Breast epithelium (tissue), 3 donors: ENCODE results near the gene PACSIN3.

Experiments
- CTCF ChIP-seq, 3 donors: fragments of 450-650 bp; IDR thresholded peaks; one replicate each; pipeline ENCODE4 v1.5.1; 2016 to 2017; ENCODE audit warnings: antibody characterized with exemption in 3 of 3, mild to moderate bottlenecking in 3 of 3, moderate library complexity in 3 of 3
- POLR2A ChIP-seq: fragments of 450-650 bp; IDR thresholded peaks from one replicate; pipeline ENCODE4 v1.6.1; 2016; ENCODE audit warnings: antibody characterized with exemption, mild to moderate bottlenecking, moderate library complexity
- POLR2AphosphoS5 ChIP-seq, 3 donors: sonication (generic); formaldehyde crosslinking; IDR thresholded peaks; one replicate each; pipeline ENCODE4 v1.6.1; 2017; ENCODE audit warnings: antibody characterized with exemption in 3 of 3

GRCh38 chr11:47201015-47201414, 14.8 kb upstream of the PACSIN3 start:
- TF ChIP-seq CTCF (IDR thresholded peaks at IDR 0.05) (no peak), POLR2A (no peak), POLR2AphosphoS5 (IDR thresholded peaks at IDR 0.05) (no peak)
